PC-9 (cell line): Measurements from ENCODE around the gene PPM1A.

Experiments used
- EZH2 ChIP-seq: fragments of 200-600 bp; sonication (generic); IDR thresholded peaks from 2 replicates; pipeline ENCODE4 v1.8.0; 2017; ENCODE audit warnings: antibody characterized with exemption, low read depth
- TF ChIP-seq, protein P1 (sequence below): fragments of 200-600 bp; sonication (generic); conservative IDR thresholded peaks from 2 replicates; pipeline ENCODE4 v1.6.1; 2017; ENCODE audit warnings: mixed run types, antibody characterized with exemption, mild to moderate bottlenecking, moderate library complexity

DNA sequence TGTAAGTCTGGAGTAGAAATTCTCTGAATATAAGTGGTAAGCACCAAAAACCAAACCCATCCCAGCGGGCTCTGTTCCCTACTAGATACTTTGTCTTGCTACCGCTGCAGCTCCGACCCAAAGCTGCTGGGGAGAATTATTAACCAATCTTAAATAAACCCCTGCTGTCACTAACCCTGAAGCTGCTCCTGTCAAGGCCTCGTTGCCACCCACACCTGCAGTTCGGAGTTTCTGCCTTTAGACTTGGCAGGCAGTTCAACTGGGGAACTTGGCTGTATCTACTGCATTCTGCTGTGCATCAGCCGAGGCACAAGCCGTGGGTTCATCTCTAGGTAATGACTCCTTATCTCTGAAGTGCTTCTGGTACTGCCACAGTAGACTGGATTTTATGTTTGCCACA is 55.5 kb downstream of the PPM1A start:
- TF ChIP-seq, protein P1, sequence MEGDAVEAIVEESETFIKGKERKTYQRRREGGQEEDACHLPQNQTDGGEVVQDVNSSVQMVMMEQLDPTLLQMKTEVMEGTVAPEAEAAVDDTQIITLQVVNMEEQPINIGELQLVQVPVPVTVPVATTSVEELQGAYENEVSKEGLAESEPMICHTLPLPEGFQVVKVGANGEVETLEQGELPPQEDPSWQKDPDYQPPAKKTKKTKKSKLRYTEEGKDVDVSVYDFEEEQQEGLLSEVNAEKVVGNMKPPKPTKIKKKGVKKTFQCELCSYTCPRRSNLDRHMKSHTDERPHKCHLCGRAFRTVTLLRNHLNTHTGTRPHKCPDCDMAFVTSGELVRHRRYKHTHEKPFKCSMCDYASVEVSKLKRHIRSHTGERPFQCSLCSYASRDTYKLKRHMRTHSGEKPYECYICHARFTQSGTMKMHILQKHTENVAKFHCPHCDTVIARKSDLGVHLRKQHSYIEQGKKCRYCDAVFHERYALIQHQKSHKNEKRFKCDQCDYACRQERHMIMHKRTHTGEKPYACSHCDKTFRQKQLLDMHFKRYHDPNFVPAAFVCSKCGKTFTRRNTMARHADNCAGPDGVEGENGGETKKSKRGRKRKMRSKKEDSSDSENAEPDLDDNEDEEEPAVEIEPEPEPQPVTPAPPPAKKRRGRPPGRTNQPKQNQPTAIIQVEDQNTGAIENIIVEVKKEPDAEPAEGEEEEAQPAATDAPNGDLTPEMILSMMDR, result no peak
- no peak for TF ChIP-seq EZH2
